Thymus (tissue), 11 donors: Measurements from ENCODE around the gene ELL2. TPM values are rescaled to one million over a fixed set of nuclear protein-coding genes. Genes with fewer than 3 reads are reported as not detected.

Experiments used
- DNase-seq, 9 donors: peaks; one replicate each; pipeline ENCODE4 v3.0.0-alpha.2; 2013; ENCODE audit warnings: low spot score in 9 of 9, low read depth in 6 of 9, missing footprints in 1 of 9
- H3K27ac ChIP-seq, 2 donors: one replicate each; pipeline ENCODE4 v1.5.1; 2013; ENCODE audit warnings: control low read depth in 1 of 2, low read depth in 1 of 2, low read length in 1 of 2, mild to moderate bottlenecking in 1 of 2, moderate library complexity in 1 of 2
- H3K27me3 ChIP-seq, 2 donors: one replicate each; pipeline ENCODE4 v1.5.1; 2013; ENCODE audit warnings: low read length in 1 of 2; ENCODE audit not compliant: control insufficient read depth in 2 of 2, insufficient read depth in 1 of 2
- H3K36me3 ChIP-seq, 2 donors: one replicate each; pipeline ENCODE4 v1.5.1; 2013; ENCODE audit warnings: low read length in 1 of 2, mild to moderate bottlenecking in 1 of 2, moderate library complexity in 1 of 2; ENCODE audit not compliant: control insufficient read depth in 2 of 2, insufficient read depth in 2 of 2
- H3K4me1 ChIP-seq, 2 donors: one replicate each; pipeline ENCODE4 v1.5.1; 2013; ENCODE audit warnings: low read length in 2 of 2; ENCODE audit not compliant: control insufficient read depth in 2 of 2, insufficient read depth in 2 of 2
- H3K4me3 ChIP-seq, 2 donors: one replicate each; pipeline ENCODE4 v1.5.1; 2013; ENCODE audit warnings: low read length in 2 of 2, control low read depth in 1 of 2, mild to moderate bottlenecking in 1 of 2
- H3K9me3 ChIP-seq, 2 donors: one replicate each; pipeline ENCODE4 v1.5.1; 2013; ENCODE audit warnings: low read length in 1 of 2, mild to moderate bottlenecking in 1 of 2; ENCODE audit not compliant: control insufficient read depth in 2 of 2, insufficient read depth in 1 of 2
- WGBS: extraction: QIAGEN DNeasy Blood & Tissue Kit; methylation state at CpG from one replicate; pipeline ENCODE4 v1.1.7; 2013; 5-methylcytosine and 5-hydroxymethylcytosine counted together
- polyA plus RNA-seq: library from polyadenylated mRNA; stranded (reverse); fragments of 200-250 nt; gene quantifications from one replicate; pipeline ENCODE4 v1.2.3, GENCODE V29; 2013
- total RNA-seq: library from RNA; stranded (reverse); fragments of 120-200 nt; gene quantifications from one replicate; pipeline ENCODE4 v1.2.4, GENCODE V29; 2013
- donor health status: healthy.

The ELL2 gene
- total and polyA plus RNA-seq, 2 donors: 9.3 to 22.5 TPM

GRCh38 chr5:95901676-95902627 lies 59.7 kb downstream of the ELL2 start:
- no peak overlapping the region for H3K4me3 ChIP-seq
- H3K27ac ChIP-seq: no peak overlapping the region
- 97% methylated on average over 11 of the region's 11 CpGs for WGBS
- DNase-seq: no peak
- H3K27me3 ChIP-seq: no peaks in the 10 kb centered on the region
- no peaks in the 10 kb centered on the region for H3K4me1 ChIP-seq
- H3K36me3 ChIP-seq: peaks cover 0 to 3% of the 10 kb centered on the region in 2 donors
- no peaks in the 10 kb centered on the region for H3K9me3 ChIP-seq

- no peak for DNase-seq
- H3K27ac ChIP-seq: no peak overlapping the region
- 94% methylated on average over 4 of the region's 4 CpGs for WGBS
- no peak overlapping the region for H3K4me3 ChIP-seq
- H3K9me3 ChIP-seq: no peaks in the 10 kb centered on the region
- no peaks in the 10 kb centered on the region for H3K27me3 ChIP-seq
- H3K36me3 ChIP-seq: peaks cover 0 to 3% of the 10 kb centered on the region in 2 donors
- H3K4me1 ChIP-seq: no peaks in the 10 kb centered on the region
Observed at GRCh38 chr5:95900383-95900958, 61.2 kb downstream of the ELL2 start.

GRCh38 chr5:95899829-95900228 lies 61.8 kb downstream of the ELL2 start:
- Histone ChIP-seq H3K36me3 (peaks cover 0 to 8% of the 10 kb centered on the region in 2 donors), H3K27ac (no peak overlapping the region), H3K9me3 (no peaks in the 10 kb centered on the region), H3K27me3 (no peaks in the 10 kb centered on the region), H3K4me1 (no peaks in the 10 kb centered on the region), H3K4me3 (no peak overlapping the region)
- WGBS: 94% methylated on average over 3 of the region's 3 CpGs
- no peak for DNase-seq

GRCh38 chr5:95899006-95899405 lies 62.6 kb downstream of the ELL2 start:
- Histone ChIP-seq H3K4me3 (no peak overlapping the region), H3K36me3 (peaks cover 0 to 8% of the 10 kb centered on the region in 2 donors), H3K27me3 (no peaks in the 10 kb centered on the region), H3K27ac (no peak overlapping the region), H3K9me3 (no peaks in the 10 kb centered on the region), H3K4me1 (no peaks in the 10 kb centered on the region)
- DNase-seq: no peak
- 82% methylated on average over 1 of the region's 1 CpG for WGBS

- Histone ChIP-seq H3K9me3 (no peaks in the 10 kb centered on the region), H3K27me3 (no peaks in the 10 kb centered on the region), H3K27ac (no peak overlapping the region), H3K4me1 (no peaks in the 10 kb centered on the region), H3K36me3 (peaks cover 0 to 8% of the 10 kb centered on the region in 2 donors), H3K4me3 (no peak overlapping the region)
- WGBS: 99% methylated on average over 5 of the region's 5 CpGs
- no peak for DNase-seq
Observed at GRCh38 chr5:95895771-95896170, 65.9 kb downstream of the ELL2 start.

GRCh38 chr5:95895251-95895650 lies 66.4 kb downstream of the ELL2 start:
- H3K9me3 ChIP-seq: no peaks in the 10 kb centered on the region
- WGBS: 98% methylated on average over 3 of the region's 3 CpGs

GRCh38 chr5:95892784-95893354 lies 68.8 kb downstream of the ELL2 start:
- 94% methylated on average over 5 of the region's 5 CpGs for WGBS
- no peaks in the 10 kb centered on the region for H3K4me1 ChIP-seq
- no peak overlapping the region for H3K4me3 ChIP-seq
- peaks cover 0 to 10% of the 10 kb centered on the region in 2 donors for H3K36me3 ChIP-seq
- H3K27me3 ChIP-seq: no peaks in the 10 kb centered on the region
- H3K27ac ChIP-seq: no peak overlapping the region
- no peaks in the 10 kb centered on the region for H3K9me3 ChIP-seq
- DNase-seq: peak in 4 of 9 donors; percentile 27 to 57 (median 38)

More at GRCh38 chr5:95895251-95895650, 66.4 kb downstream of the ELL2 start:
- H3K4me1 ChIP-seq: no peaks in the 10 kb centered on the region
- no peaks in the 10 kb centered on the region for H3K27me3 ChIP-seq
- H3K4me3 ChIP-seq: no peak overlapping the region
- no peak for DNase-seq
- peaks cover 0 to 10% of the 10 kb centered on the region in 2 donors for H3K36me3 ChIP-seq
- no peak overlapping the region for H3K27ac ChIP-seq

GRCh38 chr5:95891499-95891898 lies 70.2 kb downstream of the ELL2 start:
- Histone ChIP-seq H3K36me3 (peaks cover 0 to 10% of the 10 kb centered on the region in 2 donors), H3K4me1 (no peaks in the 10 kb centered on the region), H3K4me3 (no peak overlapping the region), H3K9me3 (no peaks in the 10 kb centered on the region), H3K27me3 (no peaks in the 10 kb centered on the region), H3K27ac (no peak overlapping the region)
- no peak for DNase-seq
- 96% methylated on average over 2 of the region's 2 CpGs for WGBS

- H3K27ac ChIP-seq: no peak overlapping the region
- no peaks in the 10 kb centered on the region for H3K4me1 ChIP-seq
- no peaks in the 10 kb centered on the region for H3K9me3 ChIP-seq
- whole genome bisulfite sequencing: 96% methylated on average over 1 of the region's 1 CpG
- no peak for DNase-seq
- H3K4me3 ChIP-seq: no peak overlapping the region
- no peaks in the 10 kb centered on the region for H3K27me3 ChIP-seq
- peaks cover 0 to 10% of the 10 kb centered on the region in 2 donors for H3K36me3 ChIP-seq
Observed at GRCh38 chr5:95889076-95889475, 72.6 kb downstream of the ELL2 start.
